CD1c-positive myeloid dendritic cell (primary cell): ENCODE data around the gene KCNAB2.

Source experiments
- DNase-seq: peaks from one replicate; pipeline ENCODE4 v3.0.0-alpha.2; 2016; ENCODE audit errors: extremely low spot score

KCNAB2 gene

GRCh38 chr1:6082430-6082971 lies 36.8 kb downstream of the KCNAB2 start:
- peak; percentile 15 for DNase-seq

- no peak for DNase-seq
Measured at GRCh38 chr1:6083385-6083784, 37.7 kb downstream of the KCNAB2 start.

- DNase-seq, result no peak
Measured at GRCh38 chr1:6083801-6084446, 38.2 kb downstream of the KCNAB2 start.

GRCh38 chr1:6084781-6085495 lies 39.2 kb downstream of the KCNAB2 start:
- DNase-seq, result no peak

GRCh38 chr1:6085666-6086065 lies 40.0 kb downstream of the KCNAB2 start:
- no peak for DNase-seq

GRCh38 chr1:6086358-6086757 lies 40.7 kb downstream of the KCNAB2 start:
- no peak for DNase-seq

- no peak for DNase-seq
Measured at GRCh38 chr1:6086762-6087376, 41.2 kb downstream of the KCNAB2 start.

- DNase-seq, result no peak
Measured at GRCh38 chr1:6087377-6087772, 41.7 kb downstream of the KCNAB2 start.

- no peak for DNase-seq
Measured at GRCh38 chr1:6087958-6088357, 42.3 kb downstream of the KCNAB2 start.

- DNase-seq, result no peak
Measured at GRCh38 chr1:6088956-6089355, 43.3 kb downstream of the KCNAB2 start.

- DNase-seq, result no peak
Measured at GRCh38 chr1:6090288-6090687, 44.6 kb downstream of the KCNAB2 start.

- no peak for DNase-seq
Measured at GRCh38 chr1:6090996-6091822, 45.5 kb downstream of the KCNAB2 start.

- no peak for DNase-seq
Measured at GRCh38 chr1:6091823-6092109, 46.1 kb downstream of the KCNAB2 start.

GRCh38 chr1:6092211-6092610 lies 46.5 kb downstream of the KCNAB2 start:
- DNase-seq, result no peak

GRCh38 chr1:6093071-6093470 lies 47.4 kb downstream of the KCNAB2 start:
- DNase-seq, result no peak

- DNase-seq, result no peak
Measured at GRCh38 chr1:6093611-6094010, 47.9 kb downstream of the KCNAB2 start.

- DNase-seq, result no peak
Measured at GRCh38 chr1:6094246-6094645, 48.6 kb downstream of the KCNAB2 start.

- DNase-seq, result no peak
Measured at GRCh38 chr1:6094801-6095505, 49.3 kb downstream of the KCNAB2 start.

- DNase-seq, result no peak
Measured at GRCh38 chr1:6095511-6096242, 50.0 kb downstream of the KCNAB2 start.

GRCh38 chr1:6096243-6097116 lies 50.8 kb downstream of the KCNAB2 start:
- no peak for DNase-seq
